RKO (cell line): Measurements from ENCODE around the gene CILP2.

Source experiments
- DNase-seq: peaks from one replicate; pipeline ENCODE4 v3.0.0-alpha.2; 2016; ENCODE audit warnings: low spot score

Gene CILP2, protein sequence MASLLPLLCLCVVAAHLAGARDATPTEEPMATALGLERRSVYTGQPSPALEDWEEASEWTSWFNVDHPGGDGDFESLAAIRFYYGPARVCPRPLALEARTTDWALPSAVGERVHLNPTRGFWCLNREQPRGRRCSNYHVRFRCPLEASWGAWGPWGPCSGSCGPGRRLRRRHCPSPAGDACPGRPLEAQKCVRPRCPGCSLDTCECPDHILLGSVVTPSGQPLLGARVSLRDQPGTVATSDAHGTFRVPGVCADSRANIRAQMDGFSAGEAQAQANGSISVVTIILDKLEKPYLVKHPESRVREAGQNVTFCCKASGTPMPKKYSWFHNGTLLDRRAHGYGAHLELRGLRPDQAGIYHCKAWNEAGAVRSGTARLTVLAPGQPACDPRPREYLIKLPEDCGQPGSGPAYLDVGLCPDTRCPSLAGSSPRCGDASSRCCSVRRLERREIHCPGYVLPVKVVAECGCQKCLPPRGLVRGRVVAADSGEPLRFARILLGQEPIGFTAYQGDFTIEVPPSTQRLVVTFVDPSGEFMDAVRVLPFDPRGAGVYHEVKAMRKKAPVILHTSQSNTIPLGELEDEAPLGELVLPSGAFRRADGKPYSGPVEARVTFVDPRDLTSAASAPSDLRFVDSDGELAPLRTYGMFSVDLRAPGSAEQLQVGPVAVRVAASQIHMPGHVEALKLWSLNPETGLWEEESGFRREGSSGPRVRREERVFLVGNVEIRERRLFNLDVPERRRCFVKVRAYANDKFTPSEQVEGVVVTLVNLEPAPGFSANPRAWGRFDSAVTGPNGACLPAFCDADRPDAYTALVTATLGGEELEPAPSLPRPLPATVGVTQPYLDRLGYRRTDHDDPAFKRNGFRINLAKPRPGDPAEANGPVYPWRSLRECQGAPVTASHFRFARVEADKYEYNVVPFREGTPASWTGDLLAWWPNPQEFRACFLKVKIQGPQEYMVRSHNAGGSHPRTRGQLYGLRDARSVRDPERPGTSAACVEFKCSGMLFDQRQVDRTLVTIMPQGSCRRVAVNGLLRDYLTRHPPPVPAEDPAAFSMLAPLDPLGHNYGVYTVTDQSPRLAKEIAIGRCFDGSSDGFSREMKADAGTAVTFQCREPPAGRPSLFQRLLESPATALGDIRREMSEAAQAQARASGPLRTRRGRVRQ

DNA sequence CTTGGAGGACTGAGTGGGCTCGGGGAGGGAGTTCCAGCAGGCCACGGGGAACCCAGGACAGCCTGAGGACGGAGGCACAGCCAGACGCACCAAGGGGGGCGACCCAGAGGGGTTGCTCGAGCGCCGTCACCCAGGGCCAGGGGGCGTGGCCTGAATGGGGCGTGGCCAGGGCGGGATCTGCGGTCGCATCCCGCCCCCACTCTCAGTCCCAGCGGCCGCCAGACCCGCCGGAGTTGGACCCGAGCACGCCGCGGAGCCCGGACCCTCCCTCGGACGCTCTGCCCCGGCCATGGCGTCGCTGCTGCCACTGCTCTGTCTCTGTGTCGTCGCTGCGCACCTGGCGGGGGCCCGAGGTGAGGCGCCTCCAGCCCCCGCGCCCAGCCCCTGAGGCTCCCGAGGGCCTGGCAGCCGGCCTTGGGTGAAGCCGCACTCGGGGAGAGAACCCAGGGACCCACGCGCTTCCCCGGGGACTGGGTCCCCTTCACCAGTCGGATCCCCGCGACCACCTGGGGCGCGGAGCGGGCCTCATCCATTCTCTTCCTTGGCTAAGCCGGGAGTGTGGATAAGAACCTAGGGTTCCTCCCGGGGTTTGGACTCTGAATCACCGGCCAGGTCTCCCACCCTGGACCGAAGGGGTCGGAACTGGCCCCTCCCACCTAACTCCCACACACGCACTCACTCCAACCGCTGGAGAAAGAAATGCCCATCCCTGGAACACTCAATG, at the start of gene CILP2:
TSS of gene CILP2 (plus strand) at position 205 of the 724 bp plus-strand sequence. CDS start at position 290, 85 bp downstream.
- DNase-seq = no peak

DNA sequence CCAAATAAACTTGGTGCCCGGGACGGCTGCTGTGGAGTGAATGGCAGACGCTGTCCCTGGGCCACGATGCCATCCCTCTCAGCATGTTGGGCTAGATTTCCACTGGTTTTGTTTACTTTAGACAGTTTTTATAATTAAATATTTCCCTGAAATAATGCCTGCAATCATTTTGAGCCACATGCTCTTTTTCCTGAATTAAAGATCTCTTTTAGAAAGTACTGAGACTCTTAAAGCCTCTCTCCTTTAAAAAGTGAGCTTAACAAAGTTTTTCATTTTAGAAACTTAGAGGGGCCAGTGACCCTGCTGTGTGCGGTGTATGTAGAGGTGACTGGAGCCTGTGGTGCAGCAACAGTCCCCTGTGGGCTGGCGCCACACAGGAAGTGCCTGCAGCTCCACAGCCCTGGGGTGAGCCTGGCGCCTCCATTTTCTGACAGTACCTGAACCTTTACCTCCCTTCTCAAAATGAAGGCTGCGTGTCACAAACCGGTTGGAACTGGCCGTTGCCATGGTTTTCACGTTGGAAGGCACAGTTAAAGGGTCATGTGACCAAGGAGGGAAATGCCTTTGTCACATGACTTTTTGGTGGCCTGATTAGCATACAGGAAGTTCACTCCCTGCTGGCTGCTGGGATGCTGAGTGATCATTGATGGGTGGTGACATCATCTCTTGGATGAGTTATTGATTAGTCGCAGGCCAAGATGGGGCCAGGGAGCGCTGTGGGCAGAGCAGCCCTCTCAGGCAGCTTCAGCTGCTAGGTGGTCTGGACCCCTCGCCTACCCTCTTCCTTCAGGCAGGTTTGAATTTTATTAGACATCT, 49.0 kb upstream of the CILP2 start:
- peak; percentile 90 for DNase-seq

DNA sequence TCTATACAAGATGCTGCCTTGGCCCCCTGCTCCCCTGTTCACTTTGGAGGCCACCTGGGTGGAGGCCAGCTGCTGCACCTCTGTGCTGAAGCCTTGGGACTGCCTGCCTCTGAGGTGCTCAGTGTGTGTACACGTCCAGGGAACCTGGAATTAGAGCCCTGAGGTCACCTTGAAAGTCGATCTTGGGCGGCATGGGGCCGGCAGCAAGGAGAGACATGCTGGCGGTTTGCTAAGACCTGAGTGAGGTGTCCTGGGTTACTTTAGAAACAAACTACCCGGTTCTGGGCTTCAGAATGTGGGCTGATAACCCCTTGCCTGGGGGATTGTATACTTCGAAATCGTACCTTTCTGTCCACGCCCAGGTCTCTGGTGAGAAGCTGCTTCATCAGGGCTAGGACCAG, 48.3 kb upstream of the CILP2 start:
- DNase-seq = no peak

- DNase-seq = peak; percentile 85
Observed at GRCh38 chr19:19490214-19490968, 47.7 kb upstream of the CILP2 start.

GRCh38 chr19:19491321-19492025, 46.6 kb upstream of the CILP2 start:
- no peak for DNase-seq

GRCh38 chr19:19492026-19492610, 45.9 kb upstream of the CILP2 start:
- DNase-seq = no peak

- no peak for DNase-seq
Observed at GRCh38 chr19:19493841-19494546, 44.1 kb upstream of the CILP2 start.

DNA sequence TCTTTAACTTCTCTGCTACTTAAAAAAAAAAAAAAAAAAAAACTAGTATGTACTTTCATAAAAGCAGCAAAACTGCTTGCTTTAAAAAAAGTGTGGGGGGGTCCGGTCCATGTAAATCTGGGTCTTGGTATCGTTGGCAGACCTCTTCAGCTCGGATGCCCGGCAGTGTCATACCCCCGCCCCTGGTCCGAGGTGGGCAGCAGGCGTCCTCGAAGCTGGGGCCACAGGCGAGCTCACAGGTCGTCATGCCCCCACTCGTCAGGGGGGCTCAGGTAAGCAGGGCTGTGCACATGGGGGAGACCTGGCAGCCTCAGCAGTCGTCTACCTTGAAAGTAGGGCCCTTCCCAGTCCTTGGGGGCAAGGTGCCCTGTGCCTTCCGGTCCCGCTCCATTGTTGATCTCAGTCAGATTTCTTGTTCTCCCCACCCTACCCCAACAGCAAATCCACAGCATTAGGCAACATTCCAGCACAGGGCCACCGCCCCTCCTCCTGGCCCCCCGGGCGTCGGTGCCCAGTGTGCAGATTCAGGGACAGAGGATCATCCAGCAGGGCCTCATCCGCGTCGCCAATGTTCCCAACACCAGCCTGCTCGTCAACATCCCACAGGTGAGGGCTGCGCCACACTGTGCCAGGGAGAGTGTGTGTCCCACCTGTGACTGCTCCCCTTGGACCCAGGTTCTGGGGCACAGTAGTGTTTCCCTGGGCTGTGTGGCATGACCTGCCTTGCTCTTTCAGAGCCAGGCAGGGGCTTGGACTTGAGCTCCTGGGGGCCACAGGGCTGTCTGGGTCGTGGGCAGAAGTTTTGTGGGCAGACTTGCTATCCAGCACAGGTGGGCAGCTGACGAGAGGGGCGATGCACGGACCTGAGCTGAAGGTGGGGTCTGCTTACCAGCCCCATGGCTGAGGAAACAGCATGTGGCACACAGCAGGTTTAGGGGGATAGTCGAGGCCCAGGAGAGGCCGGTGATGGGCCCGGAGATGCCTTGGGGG, 42.2 kb upstream of the CILP2 start:
- no peak for DNase-seq

DNA sequence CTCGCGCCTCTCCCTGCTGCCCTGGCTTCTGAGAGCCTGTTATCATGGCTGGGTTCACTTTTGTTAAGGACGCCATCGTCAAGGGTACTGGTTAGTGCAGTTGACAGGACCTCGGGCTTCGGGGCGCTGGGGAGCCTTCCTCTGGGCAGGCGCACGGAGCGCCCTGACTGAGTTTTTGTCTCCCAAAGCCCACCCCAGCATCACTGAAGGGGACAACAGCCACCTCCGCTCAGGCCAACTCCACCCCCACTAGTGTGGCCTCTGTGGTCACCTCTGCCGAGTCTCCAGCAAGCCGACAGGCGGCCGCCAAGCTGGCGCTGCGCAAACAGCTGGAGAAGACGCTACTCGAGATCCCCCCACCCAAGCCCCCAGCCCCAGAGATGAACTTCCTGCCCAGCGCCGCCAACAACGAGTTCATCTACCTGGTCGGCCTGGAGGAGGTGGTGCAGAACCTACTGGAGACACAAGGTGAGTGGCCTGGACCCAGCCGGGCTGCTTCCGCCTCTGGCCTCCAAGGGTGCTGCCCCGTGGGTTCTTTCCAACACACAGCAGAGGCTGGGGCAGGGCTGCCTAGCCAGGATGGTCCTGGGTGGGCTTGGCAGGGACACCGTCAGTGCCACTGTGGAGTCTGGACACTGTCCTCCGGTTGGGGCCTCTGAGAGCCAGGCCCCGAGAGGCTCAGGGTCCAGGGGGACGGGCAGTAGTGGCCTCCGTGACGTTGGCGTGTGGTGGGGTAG, 39.6 kb upstream of the CILP2 start:
- DNase-seq = no peak

DNA sequence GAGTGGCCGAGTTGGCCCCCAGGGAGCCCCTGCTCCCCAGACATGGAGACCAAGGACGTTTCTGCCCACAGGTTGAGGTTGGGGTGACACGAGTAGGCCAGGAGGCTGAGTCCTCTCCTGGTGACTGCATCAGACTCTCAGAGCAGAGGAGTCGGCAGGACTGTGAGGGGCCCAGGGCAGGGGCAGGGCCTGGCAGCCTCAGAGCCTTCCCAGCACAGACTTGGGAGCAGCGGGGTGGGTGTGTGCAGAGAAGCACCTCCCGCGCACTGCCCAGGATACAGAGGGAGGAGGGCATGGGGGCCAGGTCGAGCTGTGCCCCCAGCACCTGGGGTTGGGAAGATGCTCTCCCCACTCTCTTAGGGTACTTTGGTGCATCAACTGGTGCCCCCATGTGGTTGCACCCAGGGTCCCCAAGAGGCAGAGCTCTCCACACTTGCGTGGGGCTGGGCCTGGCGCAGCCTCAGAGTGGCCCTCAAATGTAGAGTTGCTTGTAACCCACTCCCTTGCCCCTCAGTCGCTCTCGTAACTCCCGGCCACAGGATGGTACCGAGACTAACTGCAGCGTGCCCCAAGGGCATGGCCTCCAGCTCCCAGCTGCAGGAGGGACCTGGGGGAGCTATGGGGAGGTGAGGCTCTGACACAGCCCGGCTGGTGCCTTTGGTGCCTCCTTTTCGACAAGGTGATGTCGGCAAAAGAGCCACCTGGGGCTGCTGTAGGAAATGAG, 38.6 kb upstream of the CILP2 start:
- no peak for DNase-seq

DNA sequence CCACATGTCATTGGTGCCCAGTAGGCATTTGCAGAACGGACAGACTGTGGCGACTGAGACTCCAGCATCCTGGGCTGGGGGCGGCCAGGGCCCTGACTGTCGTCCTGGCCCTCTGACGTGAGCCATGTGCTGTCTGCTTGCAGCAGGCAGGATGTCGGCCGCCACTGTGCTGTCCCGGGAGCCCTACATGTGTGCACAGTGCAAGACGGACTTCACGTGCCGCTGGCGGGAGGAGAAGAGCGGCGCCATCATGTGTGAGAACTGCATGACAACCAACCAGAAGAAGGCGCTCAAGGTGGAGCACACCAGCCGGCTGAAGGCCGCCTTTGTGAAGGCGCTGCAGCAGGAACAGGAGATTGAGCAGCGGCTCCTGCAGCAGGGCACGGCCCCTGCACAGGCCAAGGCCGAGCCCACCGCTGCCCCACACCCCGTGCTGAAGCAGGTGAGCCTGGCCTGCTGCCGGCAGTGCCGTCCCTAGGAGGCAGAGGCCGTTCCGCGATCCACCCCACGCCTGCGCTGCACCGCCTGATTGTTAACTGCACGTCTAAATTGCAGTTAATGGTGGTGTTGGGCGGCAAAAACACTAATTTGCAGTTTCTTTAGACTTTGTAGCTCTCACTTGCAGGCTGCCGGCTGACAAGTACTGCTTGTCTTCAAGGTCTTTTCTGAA, 37.0 kb upstream of the CILP2 start:
- no peak for DNase-seq

GRCh38 chr19:19501798-19502197, 36.3 kb upstream of the CILP2 start:
- DNase-seq = no peak

DNA sequence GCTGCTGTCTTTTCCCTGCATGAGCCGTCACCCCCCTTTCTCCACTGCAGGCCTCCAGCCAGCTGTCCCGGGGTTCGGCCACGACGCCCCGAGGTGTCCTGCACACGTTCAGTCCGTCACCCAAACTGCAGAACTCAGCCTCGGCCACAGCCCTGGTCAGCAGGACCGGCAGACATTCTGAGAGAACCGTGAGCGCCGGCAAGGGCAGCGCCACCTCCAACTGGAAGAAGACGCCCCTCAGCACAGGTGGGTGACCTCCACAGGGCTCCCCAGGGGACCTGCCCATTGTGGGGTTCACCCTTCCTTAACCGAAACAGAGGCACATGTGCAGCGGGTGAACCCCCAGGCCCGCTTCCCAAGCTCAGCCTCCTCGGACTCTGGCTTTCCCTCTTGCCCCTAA, 35.8 kb upstream of the CILP2 start:
- no peak for DNase-seq

DNA sequence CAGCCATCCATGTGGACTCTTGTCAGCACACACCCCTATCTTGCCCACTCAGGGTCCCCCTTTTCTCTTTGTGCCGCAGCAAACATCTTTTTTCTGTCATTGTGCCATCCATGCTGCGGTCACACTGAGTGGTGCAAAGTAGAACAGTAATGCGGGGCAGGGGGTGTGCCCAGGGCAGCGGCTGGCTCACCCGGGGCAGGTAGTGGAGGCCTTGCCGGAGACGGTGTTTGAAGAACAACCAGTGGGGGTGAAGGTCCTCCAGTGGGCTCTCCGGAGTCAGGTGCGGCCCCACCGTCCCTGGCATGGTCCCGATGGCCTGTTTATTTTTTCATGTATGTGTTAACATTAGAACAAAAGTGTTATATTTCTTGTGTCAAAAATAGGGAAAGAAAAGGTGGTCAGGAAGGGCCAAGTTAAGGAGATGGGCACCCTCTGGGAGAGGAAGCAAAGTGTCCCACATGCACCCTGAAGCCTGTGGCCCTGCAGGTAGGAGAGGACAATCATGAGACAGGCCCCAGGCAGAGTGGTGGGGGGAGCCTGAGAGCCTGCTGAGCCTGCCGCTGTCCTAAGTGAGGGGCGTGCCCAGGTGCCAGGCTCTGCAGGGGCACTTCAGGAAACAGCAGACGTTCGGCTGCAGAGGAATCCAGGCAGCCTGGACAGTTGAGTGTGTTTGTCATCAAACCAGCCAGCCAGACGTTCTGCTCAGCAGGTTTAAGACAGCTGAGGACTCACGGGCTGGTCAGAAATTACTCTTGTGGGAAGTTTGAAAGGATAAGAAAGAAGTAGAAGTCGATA, 35.1 kb upstream of the CILP2 start:
- no peak for DNase-seq
